ENCODE results near the gene IPO13. TPM values are rescaled to one million over a fixed set of nuclear protein-coding genes. Genes with fewer than 3 reads are reported as not detected.

The IPO13 gene
- total RNA-seq, 1 donor from 2014 or later = 34.6 TPM

GRCh38 chr1:43937179-43937865 lies 9.4 kb upstream of the IPO13 start:
- no peak for DNase-seq (ENCODE audit: extremely low spot score in 2 of 2)
- Histone ChIP-seq H3K36me3 (no peaks in the 10 kb centered on the region), H3K27me3 (no peaks in the 10 kb centered on the region), H3K4me3 (no peak overlapping the region), H3K4me1 (peaks cover 54% of the 10 kb centered on the region), H3K27ac (no peak overlapping the region), H3K9me3 (no peaks in the 10 kb centered on the region)
- no peak for TF ChIP-seq POLR2AphosphoS5 (IDR thresholded peaks at IDR 0.05; ENCODE audit: insufficient read depth in 1 of 2, low read depth in 1 of 2)
- no peak for TF ChIP-seq POLR2A (IDR thresholded peaks at IDR 0.05)
- TF ChIP-seq CTCF (IDR thresholded peaks at IDR 0.05) = no peak
- intact Hi-C loops (cut with DNase I) = no loop called here

- Histone ChIP-seq H3K4me3 (no peak overlapping the region), H3K27ac (no peak overlapping the region), H3K36me3 (no peaks in the 10 kb centered on the region), H3K4me1 (peaks cover 45% of the 10 kb centered on the region), H3K27me3 (no peaks in the 10 kb centered on the region), H3K9me3 (no peaks in the 10 kb centered on the region)
- TF ChIP-seq POLR2AphosphoS5 (IDR thresholded peaks at IDR 0.05; ENCODE audit: insufficient read depth in 1 of 2, low read depth in 1 of 2) = no peak
- no peak for TF ChIP-seq CTCF (IDR thresholded peaks at IDR 0.05)
- no peak for TF ChIP-seq POLR2A (IDR thresholded peaks at IDR 0.05)
- DNase-seq (ENCODE audit: extremely low spot score in 2 of 2) = no peak
- intact Hi-C loops (cut with DNase I) = no loop called here
These were observed 8.4 kb upstream of the IPO13 start for GRCh38 chr1:43938383-43938782.

- no peaks in the 10 kb centered on the region for H3K9me3 ChIP-seq
- intact Hi-C loops (cut with DNase I) = no loop called here
These were observed 7.7 kb upstream of the IPO13 start for GRCh38 chr1:43938892-43939587.

GRCh38 chr1:43942411-43942810 lies 4.3 kb upstream of the IPO13 start:
- TF ChIP-seq POLR2AphosphoS5 (IDR thresholded peaks at IDR 0.05; ENCODE audit: insufficient read depth in 1 of 2, low read depth in 1 of 2) (no peak), POLR2A (IDR thresholded peaks at IDR 0.05) (no peak), CTCF (IDR thresholded peaks at IDR 0.05) (no peak)
- Histone ChIP-seq H3K27me3 (no peaks in the 10 kb centered on the region), H3K4me3 (no peak overlapping the region), H3K4me1 (peaks cover 25% of the 10 kb centered on the region), H3K9me3 (no peaks in the 10 kb centered on the region), H3K36me3 (no peaks in the 10 kb centered on the region), H3K27ac (no peak overlapping the region)
- no peak for DNase-seq (ENCODE audit: extremely low spot score in 2 of 2)
- intact Hi-C loops (cut with DNase I) = no loop called here

More at GRCh38 chr1:43938892-43939587, 7.7 kb upstream of the IPO13 start:
- H3K4me3 ChIP-seq = no peak overlapping the region
- H3K4me1 ChIP-seq = peaks cover 38% of the 10 kb centered on the region
- DNase-seq (ENCODE audit: extremely low spot score in 2 of 2) = no peak
- no peak for TF ChIP-seq POLR2AphosphoS5 (IDR thresholded peaks at IDR 0.05; ENCODE audit: insufficient read depth in 1 of 2, low read depth in 1 of 2)
- no peak for TF ChIP-seq POLR2A (IDR thresholded peaks at IDR 0.05)
- TF ChIP-seq CTCF (IDR thresholded peaks at IDR 0.05) = no peak
- no peaks in the 10 kb centered on the region for H3K27me3 ChIP-seq
- H3K36me3 ChIP-seq = no peaks in the 10 kb centered on the region
- H3K27ac ChIP-seq = no peak overlapping the region

- Histone ChIP-seq H3K36me3 (no peaks in the 10 kb centered on the region), H3K27me3 (no peaks in the 10 kb centered on the region), H3K4me3 (no peak overlapping the region), H3K9me3 (no peaks in the 10 kb centered on the region), H3K27ac (no peak overlapping the region), H3K4me1 (peaks cover 35% of the 10 kb centered on the region)
- no peak for TF ChIP-seq POLR2A (IDR thresholded peaks at IDR 0.05)
- no peak for TF ChIP-seq CTCF (IDR thresholded peaks at IDR 0.05)
- no peak for TF ChIP-seq POLR2AphosphoS5 (IDR thresholded peaks at IDR 0.05; ENCODE audit: insufficient read depth in 1 of 2, low read depth in 1 of 2)
- DNase-seq (ENCODE audit: extremely low spot score in 2 of 2) = no peak
- intact Hi-C loops (cut with DNase I) = no loop called here
These were observed 1.9 kb upstream of the IPO13 start for GRCh38 chr1:43944860-43945259.

Data from vagina (tissue), 2 donors.